Astrocyte (in vitro differentiated cells and primary cell): Measurements from ENCODE around the gene TSPAN15. TPM values are rescaled to one million over a fixed set of nuclear protein-coding genes. Genes with fewer than 3 reads are reported as not detected.

Source experiments
- DNase-seq: peaks from one replicate; pipeline ENCODE4 v3.0.0-alpha.2; 2010; ENCODE audit warnings: low read depth
- FAIRE-seq: peaks from 2 replicates; lab custom pipeline; 2011; peaks lifted over from hg19 to GRCh38; lab: Jason Lieb, UNC
- H2AFZ ChIP-seq: 2 replicates; pipeline ENCODE4 v1.6.0; 2012; ENCODE audit warnings: low read depth, low read length, inconsistent platforms
- H3K27ac ChIP-seq: 2 replicates; pipeline ENCODE4 v1.5.1; 2011; ENCODE audit warnings: low read depth, low read length, inconsistent platforms
- H3K27me3 ChIP-seq: 2 replicates; pipeline ENCODE4 v1.6.0; 2011; ENCODE audit warnings: low read length, inconsistent platforms; ENCODE audit not compliant: insufficient read depth
- H3K36me3 ChIP-seq: 2 replicates; pipeline ENCODE4 v1.5.1; 2011; ENCODE audit warnings: low read length, inconsistent platforms; ENCODE audit not compliant: insufficient read depth
- H3K4me1 ChIP-seq: 2 replicates; pipeline ENCODE4 v1.5.1; 2011; ENCODE audit warnings: low read length, inconsistent platforms; ENCODE audit not compliant: insufficient read depth
- H3K4me2 ChIP-seq: 2 replicates; pipeline ENCODE4 v1.6.0; 2012; ENCODE audit warnings: low read length, inconsistent platforms
- H3K4me3 ChIP-seq: 2 replicates; pipeline ENCODE4 v1.5.1; 2011; ENCODE audit warnings: low read depth, mild to moderate bottlenecking, low read length, inconsistent platforms; ENCODE audit not compliant: insufficient read depth
- H3K79me2 ChIP-seq: 2 replicates; pipeline ENCODE4 v1.6.0; 2012; ENCODE audit warnings: mild to moderate bottlenecking, low read length, inconsistent platforms; ENCODE audit not compliant: insufficient read depth
- H3K9ac ChIP-seq: 2 replicates; pipeline ENCODE4 v1.6.0; 2012; ENCODE audit warnings: mild to moderate bottlenecking, low read length, inconsistent platforms
- H3K9me3 ChIP-seq: 2 replicates; pipeline ENCODE4 v1.5.1; 2012; ENCODE audit warnings: low read depth, mild to moderate bottlenecking, low read length, inconsistent platforms; ENCODE audit not compliant: insufficient read depth
- H4K20me1 ChIP-seq: 2 replicates; pipeline ENCODE4 v1.6.0; 2012; ENCODE audit warnings: low read length, inconsistent platforms; ENCODE audit not compliant: insufficient read depth
- H3K27ac Mint-ChIP-seq: one replicate; pipeline ENCODE4 v1.8.0; 2021; ENCODE audit warnings: mild to moderate bottlenecking, mixed read lengths; ENCODE audit not compliant: unreplicated experiment
- H3K27me3 Mint-ChIP-seq: one replicate; pipeline ENCODE4 v1.8.0; 2021; ENCODE audit warnings: low read depth, mixed read lengths; ENCODE audit not compliant: unreplicated experiment
- H3K36me3 Mint-ChIP-seq: one replicate; pipeline ENCODE4 v1.8.0; 2021; ENCODE audit warnings: low read depth, mixed read lengths; ENCODE audit not compliant: unreplicated experiment
- H3K4me1 Mint-ChIP-seq: one replicate; pipeline ENCODE4 v1.8.0; 2021; ENCODE audit warnings: low read depth, mixed read lengths; ENCODE audit not compliant: unreplicated experiment
- H3K4me3 Mint-ChIP-seq: one replicate; pipeline ENCODE4 v1.8.0; 2021; ENCODE audit warnings: mild to moderate bottlenecking, moderate library complexity, mixed read lengths; ENCODE audit not compliant: unreplicated experiment
- H3K9me3 Mint-ChIP-seq: one replicate; pipeline ENCODE4 v1.8.0; 2021; ENCODE audit warnings: mild to moderate bottlenecking, mixed read lengths; ENCODE audit not compliant: unreplicated experiment
- CTCF ChIP-seq: IDR thresholded peaks from 2 replicates; pipeline ENCODE4 v1.5.1; 2011; ENCODE audit warnings: low read depth, mild to moderate bottlenecking, inconsistent platforms, low read length, moderate library complexity; ENCODE audit not compliant: insufficient read depth
- EZH2 ChIP-seq: IDR thresholded peaks from 2 replicates; pipeline ENCODE4 v1.6.1; 2012; ENCODE audit warnings: mild to moderate bottlenecking, low read length, inconsistent platforms; ENCODE audit not compliant: insufficient read depth
- total RNA-seq: library from RNA; stranded (reverse); gene quantifications from 2 replicates; pipeline ENCODE4 v1.2.1, GENCODE V29; 2021

The TSPAN15 gene
- total RNA-seq, 1 donor from 2014 or later = 9.4 TPM

DNA sequence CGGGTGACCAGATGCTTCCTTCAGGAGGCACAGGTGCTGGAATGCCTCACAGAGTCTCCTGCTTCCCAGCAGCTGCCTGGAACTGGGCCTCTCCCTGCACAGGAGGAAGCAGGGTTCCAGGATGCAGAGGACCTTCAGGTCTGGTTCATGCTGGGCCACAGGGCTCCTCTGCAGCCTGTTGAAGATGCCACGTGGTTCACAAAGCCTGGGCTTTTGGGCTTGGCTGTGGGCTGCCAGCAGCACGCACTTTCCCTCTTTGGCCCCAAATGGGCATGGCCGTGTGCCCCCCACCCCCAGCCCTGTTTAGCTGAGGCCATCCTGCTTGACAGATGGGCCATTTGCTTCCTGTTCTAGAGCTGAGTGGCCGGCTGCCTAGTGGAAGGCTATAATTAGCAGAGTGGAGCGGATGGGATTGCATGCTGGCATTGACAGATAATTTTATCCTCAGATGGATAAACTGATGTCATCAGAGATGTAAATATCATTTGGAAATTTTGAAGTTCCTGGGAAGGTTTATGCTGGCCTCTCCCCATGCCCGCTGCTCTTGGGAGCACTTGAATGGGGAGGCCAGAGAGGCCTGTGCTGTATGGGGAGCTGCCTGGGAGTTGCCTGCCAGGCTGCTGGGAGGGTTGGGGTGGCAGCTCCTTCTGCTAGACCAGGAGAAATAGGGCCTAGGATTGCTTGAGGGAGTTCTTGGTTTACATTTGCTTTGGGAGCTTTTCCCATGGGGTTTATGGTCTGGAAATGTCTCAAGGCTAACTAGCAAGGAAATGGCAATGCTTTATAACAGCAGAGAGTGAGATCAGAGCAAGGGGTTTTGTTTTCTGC, 28.2 kb downstream of the TSPAN15 start:
- H3K27ac Mint-ChIP-seq = peak overlapping the region; percentile 50
- H3K4me1 Mint-ChIP-seq = peaks cover 28% of the 10 kb centered on the region
- H3K9ac ChIP-seq = no peak overlapping the region

DNA sequence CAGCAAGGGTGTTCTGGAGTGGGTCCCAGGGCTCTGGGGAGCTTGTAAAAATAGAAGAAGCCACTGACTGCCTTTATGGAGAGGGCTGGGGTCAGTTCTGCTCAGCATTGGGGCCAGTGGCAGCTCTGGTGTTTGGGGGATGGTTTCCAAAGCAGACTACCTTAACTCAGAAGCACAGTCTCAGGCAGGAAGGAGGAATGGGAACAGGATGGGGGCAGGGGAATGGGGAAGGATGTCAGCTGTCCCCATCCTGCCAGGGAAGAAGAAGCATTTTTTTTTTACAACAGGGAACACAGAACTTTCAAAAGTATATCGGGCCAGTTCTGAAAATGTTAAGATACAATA, 28.8 kb downstream of the TSPAN15 start:
- no peak overlapping the region for H3K9ac ChIP-seq
- no peak overlapping the region for H3K4me3 ChIP-seq
- H3K9me3 ChIP-seq = no peaks in the 10 kb centered on the region
- H3K4me2 ChIP-seq = no peak overlapping the region
- H4K20me1 ChIP-seq = no peaks in the 10 kb centered on the region
- peaks cover 5% of the 10 kb centered on the region for H3K4me1 ChIP-seq
- DNase-seq (no peak), FAIRE-seq (no peak)
- no peak overlapping the region for H2AFZ ChIP-seq
- no peak overlapping the region for H3K27ac ChIP-seq
- H3K4me3 Mint-ChIP-seq = no peak overlapping the region
- peaks cover 6% of the 10 kb centered on the region for H3K36me3 Mint-ChIP-seq
- H3K4me1 Mint-ChIP-seq = peaks cover 23% of the 10 kb centered on the region
- no peaks in the 10 kb centered on the region for H3K79me2 ChIP-seq
- H3K9me3 Mint-ChIP-seq = peaks cover 5% of the 10 kb centered on the region
- H3K27ac Mint-ChIP-seq = peak overlapping the region; percentile 50
- no peak for TF ChIP-seq CTCF
- TF ChIP-seq EZH2 = no peak
- no peaks in the 10 kb centered on the region for H3K36me3 ChIP-seq
- H3K27me3 Mint-ChIP-seq = peaks cover 2% of the 10 kb centered on the region
- H3K27me3 ChIP-seq = no peaks in the 10 kb centered on the region

More for the DNA sequence above, 28.2 kb downstream of the TSPAN15 start:
- Mint-ChIP-seq H3K9me3 (peaks cover 5% of the 10 kb centered on the region), H3K36me3 (peaks cover 4% of the 10 kb centered on the region), H3K4me3 (no peak overlapping the region), H3K27me3 (peaks cover 2% of the 10 kb centered on the region)
- no peaks in the 10 kb centered on the region for H3K79me2 ChIP-seq
- TF ChIP-seq EZH2 = no peak
- TF ChIP-seq CTCF = no peak
- peaks cover 11% of the 10 kb centered on the region for H3K4me1 ChIP-seq
- no peaks in the 10 kb centered on the region for H3K27me3 ChIP-seq
- FAIRE-seq (no peak), DNase-seq (no peak)
- H2AFZ ChIP-seq = no peak overlapping the region
- H3K36me3 ChIP-seq = no peaks in the 10 kb centered on the region
- H4K20me1 ChIP-seq = no peaks in the 10 kb centered on the region
- no peak overlapping the region for H3K4me3 ChIP-seq
- H3K27ac ChIP-seq = no peak overlapping the region
- H3K9me3 ChIP-seq = no peaks in the 10 kb centered on the region
- no peak overlapping the region for H3K4me2 ChIP-seq

GRCh38 chr10:69481305-69481704, 30.0 kb downstream of the TSPAN15 start:
- no peak for FAIRE-seq
- H3K9ac ChIP-seq = no peak overlapping the region
- Mint-ChIP-seq H3K4me3 (no peak overlapping the region), H3K36me3 (peaks cover 10% of the 10 kb centered on the region), H3K4me1 (peaks cover 13% of the 10 kb centered on the region), H3K27me3 (peaks cover 2% of the 10 kb centered on the region), H3K9me3 (peaks cover 5% of the 10 kb centered on the region), H3K27ac (no peak overlapping the region)
- no peak overlapping the region for H3K27ac ChIP-seq
- no peaks in the 10 kb centered on the region for H3K79me2 ChIP-seq
- no peaks in the 10 kb centered on the region for H3K36me3 ChIP-seq
- TF ChIP-seq EZH2 = no peak
- TF ChIP-seq CTCF = no peak
- no peak overlapping the region for H2AFZ ChIP-seq
- no peak for DNase-seq
- H3K9me3 ChIP-seq = no peaks in the 10 kb centered on the region
- H4K20me1 ChIP-seq = no peaks in the 10 kb centered on the region
- H3K4me1 ChIP-seq = no peaks in the 10 kb centered on the region
- H3K4me2 ChIP-seq = no peak overlapping the region
- no peaks in the 10 kb centered on the region for H3K27me3 ChIP-seq
- H3K4me3 ChIP-seq = no peak overlapping the region
